Right lobe of liver (tissue), 4 donors: ENCODE data around the gene FHDC1.

Experiments used
- CTCF ChIP-seq, 4 donors: fragments of 200-600 bp in 3 of 4; fragments of 450-650 bp in 1 of 4; IDR thresholded peaks; one replicate each; pipeline versions ENCODE4 v1.5.1 to v1.8.0; 2016 to 2022; ENCODE audit warnings: antibody characterized with exemption in 4 of 4, mild to moderate bottlenecking in 2 of 4
- POLR2A ChIP-seq: fragments of 450-650 bp; IDR thresholded peaks from one replicate; pipeline ENCODE4 v1.6.1; 2017; ENCODE audit warnings: antibody characterized with exemption, mild to moderate bottlenecking
- donor health status: DM: no; HTN: no; CAD: no.
- donor health status: DM: no; HTN: no; CAD: no.
- donor health status: DM: no; HTN: yes; CAD: no.

GRCh38 chr4:152968806-152969394 is 32.8 kb downstream of the FHDC1 start:
- TF ChIP-seq CTCF (IDR thresholded peaks at IDR 0.05), result no peak
- no peak for TF ChIP-seq POLR2A
